Gastroesophageal sphincter (tissue), 4 donors: ENCODE results near the gene CFAP69. TPM values are rescaled to one million over a fixed set of nuclear protein-coding genes. Genes with fewer than 3 reads are reported as not detected.

Experiments
- ATAC-seq: fragments of 150-250 bp; one replicate; pipeline ENCODE4 v1.9.1; 2016; ENCODE audit warnings: mild to moderate bottlenecking, moderate library complexity
- H3K27ac ChIP-seq, 4 donors: fragments of 200-600 bp; sonication (generic) in 3 of 4; 1 replicate in 3 of 4; 2 replicates in 1 of 4; pipeline ENCODE4 v1.5.1; 2016 to 2019
- H3K27me3 ChIP-seq: fragments of 200-600 bp; sonication (generic); one replicate; pipeline ENCODE4 v1.5.1; 2019
- H3K36me3 ChIP-seq, 2 donors: fragments of 200-600 bp; sonication (generic); one replicate each; pipeline ENCODE4 v1.5.1; 2019; ENCODE audit warnings: control low read depth in 1 of 2
- H3K4me1 ChIP-seq, 3 donors: fragments of 200-600 bp; sonication (generic); 1 replicate in 2 of 3; 2 replicates in 1 of 3; pipeline ENCODE4 v1.5.1; 2016 to 2019; ENCODE audit warnings: control low read depth in 2 of 3
- H3K4me3 ChIP-seq, 2 donors: fragments of 200-600 bp; sonication (generic); one replicate each; pipeline ENCODE4 v1.5.1; 2019; ENCODE audit warnings: mild to moderate bottlenecking in 1 of 2, moderate library complexity in 1 of 2
- H3K9me3 ChIP-seq, 3 donors: fragments of 200-600 bp; sonication (generic); one replicate each; pipeline ENCODE4 v1.5.1; 2017 to 2019; ENCODE audit warnings: control low read depth in 2 of 3
- EP300 ChIP-seq: sonication (generic); formaldehyde crosslinking; IDR thresholded peaks from one replicate; pipeline ENCODE4 v1.6.1; 2017; ENCODE audit warnings: antibody characterized with exemption, mild to moderate bottlenecking
- POLR2A ChIP-seq, 2 donors: fragments of 450-650 bp; IDR thresholded peaks; one replicate each; pipeline ENCODE4 v1.6.1; 2017; ENCODE audit warnings: antibody characterized with exemption in 2 of 2, mild to moderate bottlenecking in 2 of 2, moderate library complexity in 1 of 2
- POLR2AphosphoS5 ChIP-seq: sonication (generic); formaldehyde crosslinking; IDR thresholded peaks from one replicate; pipeline ENCODE4 v1.6.1; 2017; ENCODE audit warnings: antibody characterized with exemption
- WGBS, 2 donors: methylation state at CpG; one replicate each; pipeline ENCODE4 v1.1.5; 2018; ENCODE audit warnings: low coverage in 1 of 2; 5-methylcytosine and 5-hydroxymethylcytosine counted together
- total RNA-seq, 4 donors: library from RNA; depleted of rRNA; stranded (reverse); fragments of >200 nt; gene quantifications; one replicate each; pipeline ENCODE4 v1.1.0, GENCODE V29; 2016
- TF ChIP-seq, protein P1 (sequence below), 4 experiments: fragments of 200-600 bp in 2 of 4; fragments of 450-650 bp in 2 of 4; sonication (generic) in 1 of 4; IDR thresholded peaks; one replicate each; pipeline ENCODE4 v1.5.1; 2017 to 2019; ENCODE audit warnings: antibody characterized with exemption in 4 of 4, mild to moderate bottlenecking in 2 of 4, moderate library complexity in 2 of 4

The CFAP69 gene
- total RNA-seq, 4 donors from 2014 or later, result 6.1 to 11.5 (median 7.2) TPM

- Histone ChIP-seq H3K4me1 (no peaks in the 10 kb centered on the region), H3K27ac (no peak overlapping the region), H3K27me3 (no peaks in the 10 kb centered on the region), H3K9me3 (no peaks in the 10 kb centered on the region), H3K36me3 (peaks cover 0 to 4% of the 10 kb centered on the region in 2 donors), H3K4me3 (no peak overlapping the region)
- 44 to 70% methylated on average over 1 of the region's 1 CpG for WGBS, 2 donors
- TF ChIP-seq, protein P1, sequence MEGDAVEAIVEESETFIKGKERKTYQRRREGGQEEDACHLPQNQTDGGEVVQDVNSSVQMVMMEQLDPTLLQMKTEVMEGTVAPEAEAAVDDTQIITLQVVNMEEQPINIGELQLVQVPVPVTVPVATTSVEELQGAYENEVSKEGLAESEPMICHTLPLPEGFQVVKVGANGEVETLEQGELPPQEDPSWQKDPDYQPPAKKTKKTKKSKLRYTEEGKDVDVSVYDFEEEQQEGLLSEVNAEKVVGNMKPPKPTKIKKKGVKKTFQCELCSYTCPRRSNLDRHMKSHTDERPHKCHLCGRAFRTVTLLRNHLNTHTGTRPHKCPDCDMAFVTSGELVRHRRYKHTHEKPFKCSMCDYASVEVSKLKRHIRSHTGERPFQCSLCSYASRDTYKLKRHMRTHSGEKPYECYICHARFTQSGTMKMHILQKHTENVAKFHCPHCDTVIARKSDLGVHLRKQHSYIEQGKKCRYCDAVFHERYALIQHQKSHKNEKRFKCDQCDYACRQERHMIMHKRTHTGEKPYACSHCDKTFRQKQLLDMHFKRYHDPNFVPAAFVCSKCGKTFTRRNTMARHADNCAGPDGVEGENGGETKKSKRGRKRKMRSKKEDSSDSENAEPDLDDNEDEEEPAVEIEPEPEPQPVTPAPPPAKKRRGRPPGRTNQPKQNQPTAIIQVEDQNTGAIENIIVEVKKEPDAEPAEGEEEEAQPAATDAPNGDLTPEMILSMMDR (IDR thresholded peaks at IDR 0.05), result no peak
- TF ChIP-seq POLR2AphosphoS5 (no peak), POLR2A (IDR thresholded peaks at IDR 0.05) (no peak), EP300 (no peak)
- ATAC-seq, result no peak
These were observed 8.2 kb upstream of the CFAP69 start for GRCh38 chr7:90236721-90237289.

- TF ChIP-seq EP300 (no peak), POLR2A (IDR thresholded peaks at IDR 0.05) (no peak), POLR2AphosphoS5 (no peak)
- TF ChIP-seq, protein P1 (IDR thresholded peaks at IDR 0.05), result no peak
- WGBS, 2 donors, result 100% methylated on average over 2 of the region's 2 CpGs; no CpG with 5 or more reads in 1 of the 2 donors
- no peak for ATAC-seq
These were observed 7.0 kb upstream of the CFAP69 start for GRCh38 chr7:90238022-90238421.

GRCh38 chr7:90238583-90238982 is 6.4 kb upstream of the CFAP69 start:
- H3K4me3 ChIP-seq, result no peak overlapping the region
- 82 to 91% methylated on average over 1 of the region's 1 CpG for WGBS, 2 donors

More at GRCh38 chr7:90238022-90238421, 7.0 kb upstream of the CFAP69 start:
- Histone ChIP-seq H3K4me3 (no peak overlapping the region), H3K27ac (no peak overlapping the region), H3K4me1 (no peaks in the 10 kb centered on the region), H3K36me3 (peaks cover 0 to 4% of the 10 kb centered on the region in 2 donors), H3K9me3 (no peaks in the 10 kb centered on the region), H3K27me3 (no peaks in the 10 kb centered on the region)

DNA sequence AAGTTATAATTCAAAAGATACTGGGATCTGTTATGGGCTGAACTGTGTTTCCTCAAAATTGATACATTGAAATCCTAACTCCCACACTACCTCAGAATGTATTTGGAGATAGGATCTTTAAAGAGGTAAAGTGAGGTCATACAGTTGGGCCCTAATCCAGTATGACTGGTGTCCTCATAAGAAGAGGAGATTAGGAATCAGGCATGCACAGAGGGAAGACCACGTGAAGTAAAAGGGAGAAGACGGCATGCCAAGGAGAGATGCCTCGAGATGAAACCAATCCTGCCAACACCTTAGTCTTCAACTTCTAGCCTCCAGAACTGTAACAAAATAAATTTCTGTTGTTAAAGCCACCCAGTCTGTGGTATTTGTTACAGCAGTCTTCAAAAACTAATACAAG is 5.9 kb upstream of the CFAP69 start:
- no peak for ATAC-seq
- Histone ChIP-seq H3K27ac (no peak overlapping the region), H3K9me3 (no peaks in the 10 kb centered on the region), H3K4me3 (no peak overlapping the region), H3K27me3 (no peaks in the 10 kb centered on the region), H3K4me1 (peaks cover 0 to 1% (median under 1%) of the 10 kb centered on the region in 3 donors), H3K36me3 (peaks cover 0 to 4% of the 10 kb centered on the region in 2 donors)
- WGBS, 2 donors, result 75 to 94% methylated on average over 3 of the region's 3 CpGs
- TF ChIP-seq, protein P1 (IDR thresholded peaks at IDR 0.05), result no peak
- TF ChIP-seq POLR2AphosphoS5, result no peak
- TF ChIP-seq EP300, result no peak
- TF ChIP-seq POLR2A (IDR thresholded peaks at IDR 0.05), result no peak

More at GRCh38 chr7:90238583-90238982, 6.4 kb upstream of the CFAP69 start:
- TF ChIP-seq POLR2AphosphoS5, result no peak
- no peak for TF ChIP-seq POLR2A (IDR thresholded peaks at IDR 0.05)
- TF ChIP-seq, protein P1 (IDR thresholded peaks at IDR 0.05), result no peak
- no peak for TF ChIP-seq EP300
- H3K4me1 ChIP-seq, result no peaks in the 10 kb centered on the region
- ATAC-seq, result no peak
- H3K36me3 ChIP-seq, result peaks cover 0 to 4% of the 10 kb centered on the region in 2 donors
- no peaks in the 10 kb centered on the region for H3K27me3 ChIP-seq
- no peaks in the 10 kb centered on the region for H3K9me3 ChIP-seq
- no peak overlapping the region for H3K27ac ChIP-seq

- TF ChIP-seq POLR2A (IDR thresholded peaks at IDR 0.05) (no peak), EP300 (no peak), POLR2AphosphoS5 (no peak)
- TF ChIP-seq, protein P1 (IDR thresholded peaks at IDR 0.05), result no peak
- Histone ChIP-seq H3K27ac (no peak overlapping the region), H3K9me3 (no peaks in the 10 kb centered on the region), H3K27me3 (no peaks in the 10 kb centered on the region), H3K36me3 (peaks cover 0 to 4% of the 10 kb centered on the region in 2 donors), H3K4me3 (no peak overlapping the region), H3K4me1 (peaks cover 0 to 8% (median 5%) of the 10 kb centered on the region in 3 donors)
- ATAC-seq, result no peak
- 67 to 79% methylated on average over 5 to 7 of the region's 9 CpGs for WGBS, 2 donors
These were observed 5.2 kb upstream of the CFAP69 start for GRCh38 chr7:90239625-90240228.
